HG03520 (cell line): Measurements from ENCODE around the gene PPT1.

Experiments used
- ATAC-seq: cut with Tn5 transposase; IDR thresholded peaks from one replicate; pipeline ENCODE4 v1.9.1; 2021; ENCODE audit warnings: mild to moderate bottlenecking, moderate library complexity; ENCODE audit not compliant: unreplicated experiment

Gene PPT1

GRCh38 chr1:40032240-40032891 is 64.7 kb downstream of the PPT1 start:
- ATAC-seq = no peak

- ATAC-seq = no peak
These were observed 66.4 kb downstream of the PPT1 start for GRCh38 chr1:40030528-40031135.

- no peak for ATAC-seq
These were observed 67.4 kb downstream of the PPT1 start for GRCh38 chr1:40029608-40030007.

GRCh38 chr1:40027647-40028046 is 69.4 kb downstream of the PPT1 start:
- ATAC-seq = no peak

GRCh38 chr1:40024671-40025070 is 72.4 kb downstream of the PPT1 start:
- ATAC-seq = no peak

- no peak for ATAC-seq
These were observed 73.6 kb downstream of the PPT1 start for GRCh38 chr1:40023379-40023944.
